Hindlimb muscle (tissue), 1 donor: ENCODE measurements around the gene NFIC. TPM values are rescaled to one million over a fixed set of nuclear protein-coding genes. Genes with fewer than 3 reads are reported as not detected.
"Not testable (repeated sequence)": the region's sequence is repeated elsewhere in the genome, so short reads cannot be mapped to it uniquely, and the experiment has no call there.

ENCODE experiments used
- DNase-seq: peaks from one replicate; pipeline ENCODE4 v3.0.0-alpha.2; 2013
- polyA plus RNA-seq: library from polyadenylated mRNA; unstranded; fragments of 120-200 nt; gene quantifications from one replicate; pipeline ENCODE4 v1.2.1, GENCODE V29; 2013; ENCODE audit not compliant: insufficient read length

Gene NFIC
- polyA plus RNA-seq = 51.4 TPM

DNA sequence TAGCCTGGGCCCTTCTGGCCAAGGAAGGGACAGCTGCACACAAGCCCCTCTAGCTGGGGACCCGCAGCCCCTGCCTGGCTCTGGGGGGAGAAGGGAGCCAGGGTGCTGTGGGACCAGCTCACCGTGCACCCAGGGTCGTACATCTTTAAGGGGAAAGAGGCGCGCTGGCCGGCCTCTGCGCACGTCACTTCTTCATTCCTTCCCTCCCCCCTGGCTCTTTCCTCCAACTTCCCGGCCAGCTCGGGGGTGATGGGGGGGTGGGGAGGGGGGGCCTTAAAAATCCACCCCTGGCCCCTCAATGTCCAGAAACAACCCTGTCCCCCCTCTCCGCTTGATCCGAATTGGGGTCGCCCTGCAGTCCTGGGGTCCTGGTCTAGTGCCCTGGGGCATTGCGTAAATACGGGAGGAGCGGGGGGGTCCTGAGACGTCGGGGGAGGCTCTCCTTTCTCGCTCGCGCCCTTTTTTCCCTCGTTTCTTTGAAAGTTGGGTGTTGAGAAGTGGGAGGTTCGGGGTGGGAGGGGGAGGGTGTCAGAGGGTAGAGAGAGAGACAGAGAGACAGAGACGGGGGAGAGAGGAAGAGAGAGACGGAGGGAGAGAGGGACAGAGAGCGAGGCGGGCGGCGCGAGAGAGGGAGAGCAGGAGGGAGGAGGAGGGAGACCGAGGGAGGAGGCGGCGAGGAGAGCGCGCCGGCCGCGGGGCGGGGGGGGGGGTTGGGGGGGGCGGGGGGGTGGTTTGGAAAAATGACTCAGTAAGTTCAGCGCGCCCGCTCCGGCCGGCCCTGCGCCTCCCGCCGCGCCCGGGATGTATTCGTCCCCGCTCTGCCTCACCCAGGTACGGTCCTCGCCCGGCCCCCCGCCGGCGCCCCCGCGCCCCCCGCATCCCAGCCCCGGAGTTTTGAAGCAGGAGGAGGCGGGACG, at the start of gene NFIC:
Gene NFIC, plus strand, starts transcription at position 748 of the 917 bp plus-strand sequence. Its CDS starts 54 bp downstream, at position 802.
- peak; percentile 87 for DNase-seq

DNA sequence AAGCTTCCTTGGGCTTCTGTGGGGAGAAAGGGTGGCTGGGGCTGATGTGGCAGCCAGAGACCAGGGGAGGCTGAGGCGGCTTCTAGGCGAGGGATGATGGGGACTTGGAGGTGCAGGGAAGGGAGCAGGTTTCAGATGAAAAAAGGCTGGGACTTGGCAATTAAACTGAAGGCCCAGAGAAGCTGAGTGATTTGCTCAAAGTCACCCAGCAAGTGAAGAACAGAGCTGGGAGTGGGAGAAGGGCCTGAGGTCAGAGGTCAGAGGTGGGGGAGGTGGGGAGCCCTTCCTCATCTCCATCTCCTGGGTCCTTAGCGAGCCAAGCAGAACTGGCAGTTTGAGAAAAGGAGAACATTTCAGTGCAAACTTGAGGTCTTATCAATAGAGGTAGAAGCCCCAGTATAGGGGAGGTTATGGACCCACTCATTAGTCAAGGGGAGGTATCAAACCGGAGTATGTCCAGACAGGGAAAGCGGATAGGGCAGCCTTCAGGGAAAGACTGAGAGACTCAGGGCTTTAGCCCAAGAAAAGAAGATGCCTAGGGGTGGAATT, 49.6 kb upstream of the NFIC start:
- no peak for DNase-seq

DNA sequence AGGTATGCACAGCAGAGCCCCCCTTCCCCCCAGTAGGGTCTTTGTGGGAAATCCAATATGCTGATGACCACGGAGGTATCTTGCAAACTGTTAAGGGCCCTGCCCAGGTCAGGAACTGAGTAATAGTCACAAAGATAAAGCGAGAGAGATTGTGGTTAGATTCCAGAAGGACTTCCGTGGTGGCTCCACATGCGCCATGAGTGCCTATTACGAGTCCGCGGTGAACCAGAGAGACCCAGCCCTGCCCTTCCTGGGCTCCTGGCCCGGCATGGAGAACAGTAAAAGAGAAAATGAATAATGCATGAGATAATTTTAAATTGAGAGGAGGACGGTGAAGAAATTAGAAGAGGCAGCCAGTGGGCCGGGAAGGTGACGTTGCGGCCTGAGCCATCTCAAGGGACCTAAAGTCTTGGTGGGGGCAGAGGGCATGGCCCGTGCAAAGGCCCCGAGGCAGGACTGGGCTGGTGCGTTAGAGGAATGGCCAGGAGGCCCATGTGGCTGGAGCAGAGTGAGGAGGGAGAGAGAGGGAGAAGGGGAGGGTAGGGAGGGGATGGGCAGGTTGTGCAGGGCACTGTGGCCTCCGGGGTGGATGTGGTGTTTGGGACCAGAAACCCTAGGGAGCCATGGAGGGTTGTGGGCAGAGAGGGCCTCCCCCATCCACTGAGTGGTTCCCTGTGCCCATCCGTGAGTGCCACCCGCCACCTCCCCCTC, 46.6 kb upstream of the NFIC start:
- DNase-seq = no peak

DNA sequence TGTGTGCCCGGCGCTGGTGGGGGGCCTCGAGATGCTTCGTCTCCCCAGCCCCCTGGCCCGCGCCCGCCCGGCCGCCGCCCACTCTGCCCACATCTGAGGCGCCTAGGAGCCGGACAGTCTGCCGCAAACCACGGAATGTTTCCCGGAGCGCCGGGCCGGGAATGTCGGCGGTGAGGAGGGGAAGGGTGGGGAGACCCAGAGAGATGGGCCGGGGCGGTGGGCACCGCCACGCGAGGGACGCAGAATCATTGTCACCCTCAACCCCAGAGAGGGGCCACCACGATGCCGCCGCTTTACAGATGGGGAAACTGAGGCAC, 46.1 kb upstream of the NFIC start:
- DNase-seq = no peak

DNA sequence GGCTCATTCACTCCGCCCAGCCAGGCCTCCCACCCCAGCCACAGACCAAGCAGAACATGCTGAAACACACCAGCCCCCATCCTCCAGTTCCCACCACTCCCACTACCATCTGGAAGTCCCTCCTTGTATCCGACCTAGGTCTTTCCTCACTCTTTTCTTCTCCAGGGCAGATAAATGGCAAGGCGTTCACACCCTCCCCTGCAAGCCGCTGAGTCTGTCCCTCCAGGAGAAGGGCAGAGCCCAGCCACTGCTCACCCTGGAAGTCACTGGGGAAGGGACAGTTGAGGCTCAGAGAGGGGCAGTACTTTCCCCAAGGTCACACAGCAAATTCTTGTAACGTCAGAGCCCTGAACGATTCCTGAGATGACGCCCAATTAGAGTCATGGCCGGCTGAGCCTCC, 45.5 kb upstream of the NFIC start:
- DNase-seq = no peak

DNA sequence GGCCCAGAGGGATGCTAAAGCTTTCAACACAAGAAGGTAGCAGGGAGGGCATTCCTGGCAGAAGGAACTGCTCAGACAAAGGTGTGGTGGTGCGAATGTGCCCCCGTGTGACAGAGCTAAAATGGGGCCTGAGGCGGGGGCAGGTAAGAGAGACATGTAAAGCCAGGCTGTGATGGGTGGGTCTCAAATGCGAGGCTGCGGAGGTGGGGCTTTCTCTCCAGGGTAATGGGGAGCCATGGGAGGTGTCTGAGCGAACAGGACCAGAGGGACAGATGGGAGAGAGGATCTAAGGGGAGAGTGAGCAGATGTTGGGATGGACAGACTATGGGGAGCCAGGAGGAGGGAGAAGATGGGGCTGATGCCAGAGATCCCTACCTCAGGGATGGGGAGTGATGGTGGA, 44.7 kb upstream of the NFIC start:
- no peak for DNase-seq

DNA sequence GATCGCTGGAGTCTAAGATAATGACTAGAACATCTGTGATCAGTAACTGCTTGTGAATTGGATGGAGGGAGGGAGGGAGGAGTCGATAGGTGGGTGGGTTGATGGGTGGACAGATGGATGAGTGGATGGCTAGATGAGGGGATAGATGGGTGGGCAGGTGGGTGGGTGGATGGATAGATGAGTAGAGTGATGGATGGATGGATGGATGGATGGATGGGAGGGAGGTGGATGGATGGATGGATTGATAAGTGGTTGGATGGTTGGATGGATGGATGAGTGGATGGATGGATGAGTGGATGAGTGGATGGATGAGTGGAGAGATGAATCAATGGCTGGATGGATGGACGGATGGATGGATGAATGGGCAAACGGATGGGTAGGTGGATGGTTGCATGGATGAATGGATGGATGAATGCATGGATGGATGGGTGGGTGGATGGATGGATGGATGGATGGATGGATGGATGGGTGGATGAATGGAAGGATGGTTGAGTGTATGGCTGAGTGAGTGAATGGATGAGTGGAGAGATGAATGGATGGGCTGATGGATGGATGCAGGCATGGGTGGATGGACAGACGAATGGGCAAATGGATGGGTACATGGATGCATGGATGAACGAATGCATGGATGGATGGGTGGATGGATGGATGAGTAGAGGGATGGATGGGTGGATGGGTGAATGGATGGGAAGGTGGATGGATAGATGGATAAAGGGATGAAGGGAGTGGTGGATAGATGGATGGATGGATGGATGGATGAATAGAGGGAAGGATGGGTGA, 44.0 kb upstream of the NFIC start:
- DNase-seq = no peak

DNA sequence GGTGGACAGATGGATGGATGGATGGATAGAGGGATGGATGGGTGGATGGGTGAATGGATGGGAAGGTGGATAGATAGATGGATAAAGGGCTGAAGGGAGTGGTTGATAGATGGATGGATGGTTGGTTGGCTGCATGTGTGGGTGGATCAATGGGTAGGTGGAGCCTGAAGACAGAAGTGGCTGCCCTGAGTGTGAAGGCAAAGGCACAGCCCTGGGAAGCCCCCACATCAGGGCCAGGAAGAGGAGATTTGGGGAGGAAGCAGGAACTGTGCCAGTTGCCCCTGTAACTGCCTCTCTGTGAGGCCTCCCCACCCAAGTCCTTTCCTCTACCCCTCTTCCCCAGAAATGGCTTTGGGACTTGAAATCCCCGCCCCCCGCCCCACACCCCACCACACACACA, 43.4 kb upstream of the NFIC start:
- DNase-seq = no peak

DNA sequence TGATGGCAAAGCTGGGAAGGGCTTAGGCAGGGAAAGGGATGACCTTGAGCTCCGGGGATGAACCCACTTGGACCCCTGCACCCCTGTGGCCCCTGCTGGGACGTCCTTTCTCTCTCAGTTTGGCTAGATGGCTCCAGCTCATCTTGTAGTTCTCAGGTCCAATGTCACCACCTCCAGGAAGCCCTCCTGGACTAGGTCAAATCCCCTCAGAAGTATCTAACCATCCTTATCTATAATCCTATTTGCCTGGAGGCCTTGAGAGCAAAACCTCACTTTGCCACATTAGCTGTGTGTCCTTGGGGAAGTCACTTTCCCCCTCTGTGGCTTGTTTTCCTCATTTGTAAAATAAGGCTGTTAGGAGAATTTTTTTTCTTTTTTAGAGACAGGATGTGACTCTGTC, 42.7 kb upstream of the NFIC start:
- no peak for DNase-seq

DNA sequence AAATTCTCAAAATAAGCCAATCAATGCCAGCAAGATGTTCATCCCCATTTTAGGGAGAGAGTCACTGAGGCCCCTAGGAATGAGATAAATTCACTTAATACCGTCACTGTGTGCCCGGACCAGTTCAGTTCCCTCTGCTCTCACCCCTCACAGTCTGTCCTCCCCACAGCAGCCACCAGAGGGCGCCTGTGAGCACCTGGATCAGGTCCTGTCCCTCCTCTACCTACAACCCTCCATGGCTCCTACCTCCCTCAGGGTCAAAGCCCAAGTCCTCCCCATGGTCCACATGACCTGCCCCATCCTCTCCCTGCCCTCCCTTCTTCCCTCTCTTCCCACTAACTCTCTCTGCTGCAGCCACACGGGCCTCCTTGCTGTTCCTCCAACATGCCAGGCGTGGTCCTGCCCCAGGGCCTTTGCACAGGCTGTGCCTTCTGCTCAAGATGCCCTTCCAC, 42.0 kb upstream of the NFIC start:
- no peak for DNase-seq

DNA sequence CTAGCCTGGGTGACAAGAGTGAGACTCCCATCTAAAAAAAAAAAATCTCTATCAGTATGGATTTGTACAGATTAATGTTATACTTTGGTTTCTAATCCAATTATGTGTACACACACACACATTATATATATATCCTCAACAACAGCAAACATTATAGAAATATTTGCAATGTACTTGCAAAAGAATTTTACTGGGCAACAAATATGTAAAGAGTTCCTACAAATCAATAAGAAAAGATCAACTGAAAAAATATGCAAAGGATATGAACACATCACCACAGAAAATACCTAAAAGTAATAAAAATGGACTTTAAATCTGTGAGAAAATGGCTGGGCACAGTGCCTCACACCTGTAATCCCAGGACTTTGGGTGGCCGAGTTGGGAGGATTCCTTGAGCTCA, 40.9 kb upstream of the NFIC start:
- no peak for DNase-seq

DNA sequence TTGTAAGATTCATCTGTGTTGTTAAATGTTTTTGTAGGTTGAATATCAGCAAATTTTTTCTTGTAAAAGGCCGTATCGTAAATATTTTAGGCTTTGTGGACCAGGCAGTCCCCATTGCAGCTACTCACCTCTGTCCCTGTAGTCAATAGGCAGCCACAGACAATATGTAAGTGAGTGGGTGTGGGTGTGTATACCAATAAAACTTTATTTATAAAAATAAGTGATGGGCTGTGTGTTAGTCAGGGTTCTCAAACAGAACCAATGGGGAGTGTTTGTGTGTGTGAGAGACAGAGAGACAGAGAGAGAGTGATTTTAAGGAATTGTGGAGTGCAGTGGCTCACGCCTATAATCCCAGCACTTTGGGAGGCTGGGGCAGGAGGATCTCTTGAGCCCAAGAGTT, 37.6 kb upstream of the NFIC start:
- no peak for DNase-seq

DNA sequence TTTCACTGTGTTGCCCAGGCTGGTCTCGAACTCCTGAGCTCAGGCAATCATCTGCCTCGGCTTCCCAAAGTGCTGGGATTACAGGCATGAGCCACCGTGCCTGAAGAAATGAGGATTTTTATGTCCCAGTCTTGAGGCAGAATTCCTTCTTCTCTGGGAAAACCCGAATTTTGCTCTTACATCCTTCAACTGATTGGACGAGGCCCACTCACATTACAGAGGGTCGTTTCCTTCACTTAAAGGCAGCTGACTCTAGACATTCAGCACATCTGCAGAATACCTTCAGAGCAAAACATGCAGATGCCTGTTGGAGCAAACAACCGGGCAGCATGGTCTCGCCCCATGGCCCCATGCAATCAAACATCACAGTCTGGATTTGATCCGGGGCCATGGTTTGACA, 36.3 kb upstream of the NFIC start:
- DNase-seq = no peak

DNA sequence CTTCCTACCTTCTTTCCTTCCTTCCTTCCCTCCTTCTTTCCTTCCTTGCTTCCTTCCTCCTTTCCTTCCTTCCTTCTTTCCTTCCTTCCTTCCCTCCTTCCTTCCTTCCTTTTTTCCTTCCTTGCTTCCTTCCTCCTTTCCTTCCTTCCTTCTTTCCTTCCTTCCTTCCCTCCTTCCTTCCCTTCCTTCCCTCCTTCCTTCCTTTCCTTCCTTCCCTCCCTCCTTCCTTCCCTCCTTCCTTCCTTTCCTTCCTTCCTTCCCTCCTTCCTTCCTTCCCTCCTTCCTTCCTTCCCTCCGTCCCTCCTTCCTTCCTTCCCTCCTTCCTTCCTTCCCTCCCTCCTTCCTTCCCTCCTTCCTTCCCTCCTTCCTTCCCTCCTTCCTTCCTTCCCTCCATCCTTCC, 34.2 kb upstream of the NFIC start:
- not testable (repeated sequence) for DNase-seq

DNA sequence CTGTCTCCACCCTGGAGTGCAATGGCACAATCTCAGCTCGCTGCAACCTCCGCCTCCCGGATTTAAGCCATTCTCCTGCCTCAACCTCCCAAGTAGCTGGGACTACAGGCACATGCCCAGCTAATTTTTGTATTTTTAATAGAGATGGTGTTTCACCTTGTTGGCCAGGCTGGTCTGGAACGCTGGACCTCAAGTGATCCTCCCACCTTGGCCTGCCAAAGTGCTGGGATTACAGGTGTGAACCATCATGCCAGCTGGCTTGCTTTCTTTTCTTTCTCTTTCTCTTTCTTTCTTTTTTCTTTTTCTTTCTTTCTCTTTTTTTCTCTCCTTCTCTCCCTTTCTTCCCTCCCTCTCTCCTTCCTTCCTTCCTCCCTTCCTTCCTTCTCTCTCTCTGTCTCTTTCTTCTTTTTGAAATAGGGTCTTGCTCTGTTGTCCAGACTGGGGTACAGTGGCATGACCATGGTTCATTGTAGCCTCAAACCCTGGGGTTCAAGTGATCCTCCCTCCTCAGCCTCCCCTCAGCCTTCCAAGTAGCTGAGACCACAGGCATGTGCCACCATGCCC, 33.3 kb upstream of the NFIC start:
- no peak for DNase-seq

DNA sequence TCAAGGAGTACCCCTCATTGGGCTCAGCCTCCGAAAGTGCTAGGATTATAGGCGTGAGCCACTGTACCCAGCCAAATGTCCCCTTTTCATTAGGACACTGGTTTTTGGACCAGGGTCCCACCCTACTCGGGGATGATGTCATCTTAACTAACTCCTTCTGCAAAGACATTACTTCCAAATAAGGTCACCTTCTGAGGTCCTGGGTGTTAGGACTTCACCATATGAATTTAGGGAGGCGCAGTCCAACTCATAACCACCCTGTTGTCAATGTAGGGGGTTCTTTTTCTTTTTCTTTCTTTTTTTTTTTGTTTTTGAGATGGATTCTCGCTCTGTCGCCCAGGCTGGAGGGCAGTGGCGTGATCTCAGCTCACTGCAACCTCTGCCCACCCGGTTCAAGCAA, 32.7 kb upstream of the NFIC start:
- DNase-seq = no peak

DNA sequence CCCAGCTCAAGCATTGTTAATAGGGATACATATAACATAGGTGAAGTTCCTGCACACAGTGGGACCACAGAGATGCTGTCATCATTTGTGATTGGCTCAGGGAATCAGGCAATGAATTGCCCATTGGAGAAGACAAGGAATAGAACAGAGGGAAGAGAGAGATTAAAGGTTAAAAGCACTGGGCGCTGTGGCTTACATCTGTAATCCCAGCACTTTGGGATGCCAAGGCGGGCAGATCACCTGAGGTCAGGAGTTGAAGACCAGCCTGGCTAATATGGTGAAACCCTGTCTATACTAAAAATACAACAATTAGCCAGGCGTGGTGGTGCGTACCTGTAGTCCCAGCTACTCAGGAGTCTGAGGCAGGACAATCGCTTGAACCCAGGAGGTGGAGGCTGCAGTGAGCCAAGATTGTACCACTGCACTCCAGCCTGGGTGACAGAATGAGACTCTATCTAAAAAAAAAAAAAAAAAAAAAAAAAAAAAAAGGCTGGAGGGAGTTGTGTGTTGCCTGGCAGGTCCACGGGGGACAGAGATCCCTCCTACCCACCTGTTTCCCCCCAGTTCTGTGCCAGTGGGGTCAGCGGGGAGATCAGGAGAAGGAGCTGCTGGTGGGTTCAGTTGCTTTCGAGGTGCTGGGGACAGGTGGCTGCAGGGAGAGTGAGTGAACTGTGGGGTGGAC, 31.5 kb upstream of the NFIC start:
- DNase-seq = not testable (repeated sequence)

DNA sequence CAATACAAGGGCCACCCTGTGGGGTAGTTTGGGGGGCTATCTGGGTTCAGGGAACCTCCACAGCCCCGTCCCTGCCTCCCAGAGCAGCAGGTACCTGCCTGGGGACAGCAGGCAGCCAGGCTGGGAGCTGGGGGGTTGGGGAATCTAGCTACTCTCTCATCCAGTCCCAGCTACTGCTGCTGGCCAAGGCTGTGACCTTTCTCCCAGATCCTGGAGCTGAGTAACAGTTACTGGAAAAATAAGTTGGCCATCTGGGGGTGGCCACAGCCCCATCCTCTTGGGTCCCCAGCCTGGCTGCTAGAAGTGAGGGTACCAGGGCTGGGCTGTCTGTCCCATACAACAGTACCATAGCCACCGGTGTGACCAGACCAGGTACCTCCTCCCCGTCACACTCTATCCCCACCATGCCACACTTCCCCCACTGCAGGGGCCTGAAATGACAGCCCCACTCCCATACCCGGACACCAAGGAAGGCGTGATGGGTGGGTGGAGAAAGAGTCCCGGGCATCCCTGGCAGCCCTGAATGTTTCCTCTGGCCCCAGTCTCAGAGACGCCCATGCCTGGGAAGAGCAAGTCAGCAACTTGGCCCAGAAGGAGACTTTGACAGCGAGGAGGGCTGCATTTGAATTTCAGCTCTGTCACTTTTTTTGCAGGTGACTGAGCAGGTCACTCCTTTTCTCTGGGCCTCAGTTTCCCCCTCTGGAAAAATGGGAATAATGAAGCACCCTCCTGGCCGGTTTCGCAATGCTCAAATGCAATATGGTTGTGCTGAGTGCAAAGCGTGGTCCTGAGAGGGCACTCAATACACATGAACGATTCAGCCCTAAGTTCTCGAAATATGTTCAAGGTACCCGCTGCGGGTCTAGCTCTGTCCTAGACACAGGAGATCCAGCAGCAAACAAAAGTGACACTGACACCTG, 30.7 kb upstream of the NFIC start:
- DNase-seq = no peak

DNA sequence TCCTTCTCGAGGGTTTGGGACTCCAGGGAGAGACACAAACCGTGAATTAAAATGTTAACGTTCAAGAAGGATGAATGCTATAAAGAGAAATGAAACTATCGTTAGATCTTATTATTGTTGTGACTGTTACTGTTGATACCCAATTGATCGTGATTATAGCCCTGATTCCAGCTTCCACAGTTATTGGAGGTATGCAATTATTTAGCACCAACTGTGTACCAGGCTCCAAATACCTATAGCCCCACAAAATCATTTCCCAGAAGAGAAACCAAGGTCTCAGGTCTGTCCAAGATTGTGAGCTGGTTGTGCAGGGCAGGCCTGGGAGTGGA, 30.1 kb upstream of the NFIC start:
- no peak for DNase-seq

DNA sequence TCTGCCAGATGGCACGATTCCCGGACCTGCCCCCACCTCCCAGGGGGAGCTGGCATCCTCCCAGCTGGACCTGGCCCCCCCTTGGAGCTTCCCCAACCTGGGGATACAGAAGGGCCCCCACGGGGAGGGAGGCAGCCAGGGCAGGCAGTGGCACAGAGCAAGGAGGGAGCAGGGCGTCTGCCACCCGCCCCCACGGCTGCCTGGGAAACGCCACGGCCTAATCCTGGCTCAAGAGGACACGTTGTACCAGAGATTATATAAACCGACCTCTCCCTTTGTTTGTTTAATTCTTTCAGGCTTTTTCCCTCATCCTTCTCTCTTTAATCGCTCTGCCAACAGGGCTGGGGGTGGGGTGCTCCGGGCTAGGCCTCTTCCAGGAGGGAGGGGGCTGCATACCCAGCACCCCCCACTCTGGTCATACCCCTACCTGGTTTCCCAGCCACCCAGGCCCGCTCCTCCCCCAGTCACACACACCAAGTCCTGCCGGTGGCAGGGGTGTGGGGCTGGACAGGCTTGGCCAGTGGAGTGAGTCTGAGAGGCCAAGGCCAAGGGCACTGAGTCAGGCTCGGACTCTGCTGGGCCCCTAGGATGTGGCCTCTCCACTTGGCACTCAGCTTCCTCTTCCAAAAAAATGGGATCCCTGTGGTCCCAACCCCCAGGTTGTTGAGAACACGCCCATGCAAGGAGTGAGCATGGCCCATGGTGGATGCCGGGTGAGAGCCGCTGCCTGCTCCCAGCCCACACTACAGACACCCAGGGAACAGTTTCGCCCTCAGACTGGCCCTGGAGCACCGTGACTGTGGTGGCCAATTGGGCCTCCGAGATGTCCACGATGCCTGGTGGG, 29.5 kb upstream of the NFIC start:
- no peak for DNase-seq
